ENCODE measurements around the gene FCRL6. TPM values are rescaled to one million over a fixed set of nuclear protein-coding genes. Genes with fewer than 3 reads are reported as not detected.

The FCRL6 gene
- total RNA-seq, 1 experiment from 2014 or later: not detected

- DNase-seq: no peak
- Mint-ChIP-seq H3K36me3 (ENCODE audit: insufficient read depth, unreplicated experiment) (no peaks in the 10 kb centered on the region), H3K9me3 (ENCODE audit: unreplicated experiment) (no peaks in the 10 kb centered on the region), H3K4me3 (ENCODE audit: unreplicated experiment) (no peak overlapping the region), H3K27ac (ENCODE audit: unreplicated experiment) (no peak overlapping the region), H3K4me1 (ENCODE audit: low read depth, unreplicated experiment) (peaks cover 7% of the 10 kb centered on the region), H3K27me3 (ENCODE audit: insufficient read depth, unreplicated experiment) (peaks cover 5% of the 10 kb centered on the region)
- Histone ChIP-seq H3K9me3 (no peaks in the 10 kb centered on the region), H3K4me1 (no peaks in the 10 kb centered on the region), H3K27me3 (replicated peaks; ENCODE audit: control insufficient read depth, insufficient read depth, low read length) (no peaks in the 10 kb centered on the region; the same call in 1 of the 2 replicates), H3K4me3 (ENCODE audit: low read depth, low read length) (no peak overlapping the region), H3K36me3 (ENCODE audit: control insufficient read depth, insufficient read depth, low read length) (no peaks in the 10 kb centered on the region)
- CTCF ChIA-PET: no interaction called here
- no TSS peak for BruUV-seq (replicated peaks)
- POLR2A ChIA-PET: no interaction called here
- no peak for TF ChIP-seq CTCF (IDR thresholded peaks at IDR 0.05; ENCODE audit: insufficient read depth in 1 of 2, low read depth in 1 of 2, low read length in 1 of 2, severe bottlenecking in 1 of 2, unreplicated experiment in 1 of 2)
- intact Hi-C loops (cut with micrococcal nuclease; ENCODE audit: unreplicated experiment): no loop called here
These were observed 53.5 kb downstream of the FCRL6 start for GRCh38 chr1:159855709-159856108.

GRCh38 chr1:159856576-159856975 is 54.4 kb downstream of the FCRL6 start:
- no TSS peak for BruUV-seq (replicated peaks)
- no peak overlapping the region for H3K4me3 ChIP-seq (ENCODE audit: low read depth, low read length)
- Mint-ChIP-seq H3K27ac (ENCODE audit: unreplicated experiment) (no peak overlapping the region), H3K36me3 (ENCODE audit: insufficient read depth, unreplicated experiment) (no peaks in the 10 kb centered on the region), H3K4me1 (ENCODE audit: low read depth, unreplicated experiment) (peaks cover 7% of the 10 kb centered on the region), H3K9me3 (ENCODE audit: unreplicated experiment) (no peaks in the 10 kb centered on the region), H3K27me3 (ENCODE audit: insufficient read depth, unreplicated experiment) (peaks cover 5% of the 10 kb centered on the region), H3K4me3 (ENCODE audit: unreplicated experiment) (no peak overlapping the region)
- ChIA-PET POLR2A (interaction anchor here (0.6 kb wide), 1 partner anchor 1582 kb away, joined by 3 read pairs; no protein-coding TSS in a partner anchor), CTCF (interaction anchor here (0.8 to 1.1 kb wide), 2 partner anchors 58 to 151 kb away, joined by 3 to 5 read pairs; no protein-coding TSS in a partner anchor)
- intact Hi-C loops (cut with micrococcal nuclease; ENCODE audit: unreplicated experiment): no loop called here
- H3K9me3 ChIP-seq: no peaks in the 10 kb centered on the region
- TF ChIP-seq CTCF (IDR thresholded peaks at IDR 0.05; ENCODE audit: insufficient read depth in 1 of 2, low read depth in 1 of 2, low read length in 1 of 2, severe bottlenecking in 1 of 2, unreplicated experiment in 1 of 2): no peak
- DNase-seq: no peak
- no peaks in the 10 kb centered on the region for H3K36me3 ChIP-seq (ENCODE audit: control insufficient read depth, insufficient read depth, low read length)
- no peaks in the 10 kb centered on the region; the same call in 1 of the 2 replicates for H3K27me3 ChIP-seq (replicated peaks; ENCODE audit: control insufficient read depth, insufficient read depth, low read length)
- no peaks in the 10 kb centered on the region for H3K4me1 ChIP-seq

GRCh38 chr1:159857889-159858288 is 55.7 kb downstream of the FCRL6 start:
- POLR2A ChIA-PET: no interaction called here
- H3K9me3 Mint-ChIP-seq (ENCODE audit: unreplicated experiment): no peaks in the 10 kb centered on the region

More at GRCh38 chr1:159857889-159858288, 55.7 kb downstream of the FCRL6 start:
- TF ChIP-seq CTCF (IDR thresholded peaks at IDR 0.05; ENCODE audit: insufficient read depth in 1 of 2, low read depth in 1 of 2, low read length in 1 of 2, severe bottlenecking in 1 of 2, unreplicated experiment in 1 of 2): no peak
- DNase-seq: no peak
- H3K4me3 Mint-ChIP-seq (ENCODE audit: unreplicated experiment): no peak overlapping the region
- no peak overlapping the region for H3K27ac Mint-ChIP-seq (ENCODE audit: unreplicated experiment)
- Histone ChIP-seq H3K4me3 (ENCODE audit: low read depth, low read length) (no peak overlapping the region), H3K36me3 (ENCODE audit: control insufficient read depth, insufficient read depth, low read length) (no peaks in the 10 kb centered on the region), H3K4me1 (no peaks in the 10 kb centered on the region), H3K27me3 (replicated peaks; ENCODE audit: control insufficient read depth, insufficient read depth, low read length) (no peaks in the 10 kb centered on the region; the same call in none of the 2 replicates), H3K9me3 (no peaks in the 10 kb centered on the region)
- H3K27me3 Mint-ChIP-seq (ENCODE audit: insufficient read depth, unreplicated experiment): peaks cover 5% of the 10 kb centered on the region
- H3K36me3 Mint-ChIP-seq (ENCODE audit: insufficient read depth, unreplicated experiment): no peaks in the 10 kb centered on the region
- CTCF ChIA-PET: interaction anchor here (1.1 kb wide), 1 partner anchor 150 kb away, joined by 3 read pairs; no protein-coding TSS in a partner anchor
- peaks cover 7% of the 10 kb centered on the region for H3K4me1 Mint-ChIP-seq (ENCODE audit: low read depth, unreplicated experiment)
- no TSS peak for BruUV-seq (replicated peaks)
- intact Hi-C loops (cut with micrococcal nuclease; ENCODE audit: unreplicated experiment): no loop called here

Data from Caco-2 (cell line).